Esophagus mucosa (tissue), 1 donor: Measurements from ENCODE around the gene POLR2J3. TPM values are rescaled to one million over a fixed set of nuclear protein-coding genes. Genes with fewer than 3 reads are reported as not detected.
"Not testable (repeated sequence)": the region's sequence is repeated elsewhere in the genome, so short reads cannot be mapped to it uniquely, and the experiment has no call there.

Experiments used
- ATAC-seq: fragments of 200-7000 bp; cut with Tn5 transposase; one replicate; pipeline ENCODE4 v1.9.1; 2020
- total RNA-seq: library from RNA; stranded (reverse); gene quantifications from one replicate; pipeline ENCODE4 v1.2.4, GENCODE V29; 2023
- donor health status: DM: yes; HTN: yes; CAD: no.

Gene POLR2J3
- total RNA-seq: 13.8 TPM

DNA sequence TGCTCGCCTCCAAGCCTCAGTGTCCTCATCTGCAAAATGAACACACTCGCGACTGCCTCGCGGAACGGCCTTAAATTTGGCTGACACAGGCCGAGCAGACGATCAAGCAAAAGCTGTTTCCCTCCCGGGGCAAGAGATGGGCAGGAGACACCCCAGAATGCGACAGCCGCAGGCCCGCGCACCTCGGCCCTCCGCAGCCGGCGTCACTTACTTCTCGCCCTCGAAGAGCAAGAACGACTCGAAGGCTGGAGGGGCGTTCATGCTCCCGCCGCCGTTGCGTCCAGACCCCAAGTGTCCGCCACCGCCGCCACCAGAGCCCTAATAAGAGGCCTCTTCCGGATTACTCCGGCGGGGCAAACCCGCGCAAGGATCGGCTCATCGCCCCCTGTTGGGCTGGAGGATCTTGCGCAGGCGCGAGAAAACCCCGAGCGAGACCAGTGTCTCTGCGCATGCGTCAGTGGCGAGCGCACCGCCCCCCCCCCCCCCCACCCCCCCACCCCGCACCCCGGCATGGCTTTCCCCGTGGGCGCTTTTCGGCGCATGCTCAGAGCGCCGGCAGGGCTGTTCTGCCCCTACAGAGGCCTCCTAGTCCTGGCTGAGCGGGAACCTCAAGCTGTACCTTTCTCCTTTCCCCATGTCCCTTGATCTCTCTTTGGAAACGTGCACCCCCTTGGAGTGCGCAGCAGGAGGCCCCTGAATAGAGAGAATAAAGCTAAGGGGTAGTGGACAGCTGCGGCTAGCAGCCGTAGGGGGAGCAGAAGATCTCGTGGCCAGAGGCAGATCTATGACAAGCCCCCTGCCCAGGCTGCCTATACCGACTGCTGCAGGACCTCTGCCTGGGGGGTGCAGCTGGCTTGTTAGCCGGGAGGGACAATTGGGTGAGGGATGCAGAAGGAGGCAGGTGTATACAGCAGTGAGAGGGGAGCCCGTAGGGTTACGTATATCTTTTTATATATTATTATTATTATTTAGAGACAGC lies at the start of gene POLR2J3:
TSS of gene POLR2J3 (minus strand) at position 323 of the 979 bp plus-strand sequence. CDS start at position 261, 62 bp downstream.
- peak; percentile 95 for ATAC-seq

- ATAC-seq: not testable (repeated sequence)
Measured at GRCh38 chr7:102618122-102618521, 45.7 kb upstream of the POLR2J3 start.

- ATAC-seq: peak; percentile 95
Measured at GRCh38 chr7:102616507-102617125, 44.2 kb upstream of the POLR2J3 start, which contains the start of gene RASA4. RASA4 (minus strand) TSS chr7:102616756; CDS start chr7:102616689, 67 bp downstream.

DNA sequence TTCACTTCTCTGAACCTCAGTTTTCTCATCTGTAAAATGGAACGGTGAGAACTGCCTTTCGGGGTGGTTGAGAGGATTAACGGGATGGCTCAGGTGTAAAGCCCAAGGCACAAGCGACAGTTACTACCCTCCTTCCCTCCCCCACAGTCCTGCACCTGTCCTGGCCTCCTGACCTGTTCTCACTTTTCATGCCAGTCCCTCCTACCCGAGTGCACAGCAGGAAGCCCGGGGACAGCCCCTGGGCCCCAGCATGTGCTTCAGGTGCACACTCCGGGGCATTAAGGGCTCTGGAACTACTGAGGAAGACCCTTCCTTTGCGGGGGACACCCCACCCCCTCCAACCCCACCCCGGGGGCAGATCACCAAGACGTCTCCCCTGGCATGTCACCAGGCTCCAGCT lies 43.5 kb upstream of the POLR2J3 start:
- ATAC-seq: peak; percentile 25

- ATAC-seq: not testable (repeated sequence)
Measured at GRCh38 chr7:102614873-102615272, 42.5 kb upstream of the POLR2J3 start.

DNA sequence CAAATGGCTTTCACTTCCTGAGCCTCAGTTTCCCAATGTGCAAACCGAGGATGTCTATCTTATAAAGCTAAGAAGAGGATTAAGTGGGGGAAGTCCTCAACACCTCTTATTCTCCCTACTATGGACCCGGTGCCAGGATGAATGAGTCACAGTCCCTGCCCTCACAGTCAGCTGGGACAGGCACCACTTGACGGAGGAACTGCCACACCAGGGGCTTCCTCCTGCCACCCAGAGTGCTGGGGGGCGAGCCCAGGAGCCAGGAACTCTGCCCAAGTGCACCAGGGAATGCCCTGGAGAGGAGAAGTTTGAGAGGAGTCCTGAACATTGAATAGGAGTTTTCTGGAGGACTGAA lies 41.9 kb upstream of the POLR2J3 start:
- peak; percentile 41 for ATAC-seq

GRCh38 chr7:102613575-102614345 lies 41.4 kb upstream of the POLR2J3 start:
- ATAC-seq: peak; percentile 11

DNA sequence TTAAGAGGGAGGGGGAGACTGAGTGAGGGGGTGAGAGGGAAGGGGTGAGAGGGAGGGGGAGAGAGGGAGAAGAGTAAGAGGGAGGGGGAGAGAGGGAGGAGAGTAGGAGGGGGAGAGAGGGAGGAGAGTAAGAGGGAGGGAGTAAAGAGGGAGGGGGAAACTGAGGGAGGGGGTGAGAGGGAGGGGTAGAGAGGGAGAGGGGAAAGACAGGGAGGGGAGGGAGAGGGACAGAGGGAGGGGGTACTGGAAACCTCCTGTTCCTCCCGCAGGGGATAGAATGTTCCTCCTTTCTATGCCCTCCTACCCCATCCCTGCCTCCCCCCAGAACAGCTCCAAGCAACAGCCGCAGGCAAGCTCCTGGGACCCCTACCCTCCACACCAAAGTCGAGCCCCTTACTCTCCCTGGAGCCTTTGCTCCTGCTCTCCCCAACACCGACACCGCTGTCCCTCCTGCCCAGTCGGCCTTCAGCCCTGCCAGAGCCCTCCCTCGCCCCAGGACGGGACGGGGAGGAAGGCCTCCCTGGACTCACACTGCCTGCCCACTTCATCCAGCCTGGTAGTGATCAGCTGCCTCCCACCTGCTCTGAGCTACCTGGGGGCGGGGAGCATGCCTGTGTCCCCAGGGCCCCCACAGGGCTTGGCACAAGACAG lies 39.4 kb upstream of the POLR2J3 start:
- not testable (repeated sequence) for ATAC-seq

GRCh38 chr7:102611013-102611674 lies 38.8 kb upstream of the POLR2J3 start:
- ATAC-seq: peak; percentile 2

DNA sequence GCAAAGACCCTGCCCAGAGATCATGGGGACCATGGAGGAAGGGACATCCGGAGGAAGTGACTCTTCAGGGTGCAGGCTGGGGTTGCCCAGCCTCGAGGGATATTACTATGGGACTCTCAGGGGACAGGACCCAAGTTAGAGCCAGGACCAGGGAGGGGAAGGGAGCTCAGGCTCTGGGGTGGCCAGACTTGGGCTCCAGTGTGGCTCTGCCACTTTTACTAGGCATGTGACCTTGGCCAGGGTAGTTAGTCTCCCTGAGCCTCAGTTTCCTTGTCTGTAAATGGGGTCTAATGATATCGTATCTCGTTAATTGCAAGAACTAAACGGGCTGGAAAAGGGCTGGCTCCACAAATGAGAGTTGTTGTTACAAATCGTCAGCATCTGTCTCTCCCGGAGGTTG lies 38.1 kb upstream of the POLR2J3 start:
- not testable (repeated sequence) for ATAC-seq

GRCh38 chr7:102609734-102610133 lies 37.4 kb upstream of the POLR2J3 start:
- ATAC-seq: not testable (repeated sequence)

DNA sequence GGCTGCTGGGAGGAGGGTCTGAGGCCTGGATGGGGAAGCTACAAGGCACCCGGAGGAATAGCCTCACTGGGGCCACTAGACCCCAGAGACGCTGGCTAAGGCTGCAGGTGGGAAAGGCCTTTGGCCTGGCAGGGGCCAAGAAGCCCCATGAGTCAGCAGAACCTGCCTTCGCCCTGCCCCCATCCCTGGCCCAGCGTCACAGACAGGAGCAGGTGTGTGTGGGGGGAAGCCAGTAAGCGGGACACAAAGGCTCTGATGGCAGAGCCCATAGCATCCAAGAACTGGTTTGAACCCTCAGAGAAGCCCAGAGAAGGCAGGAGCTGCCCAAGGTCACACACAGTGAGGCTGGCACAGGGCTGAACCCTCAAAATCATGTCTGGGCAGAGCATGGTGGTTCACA lies 34.5 kb upstream of the POLR2J3 start:
- ATAC-seq: not testable (repeated sequence)

DNA sequence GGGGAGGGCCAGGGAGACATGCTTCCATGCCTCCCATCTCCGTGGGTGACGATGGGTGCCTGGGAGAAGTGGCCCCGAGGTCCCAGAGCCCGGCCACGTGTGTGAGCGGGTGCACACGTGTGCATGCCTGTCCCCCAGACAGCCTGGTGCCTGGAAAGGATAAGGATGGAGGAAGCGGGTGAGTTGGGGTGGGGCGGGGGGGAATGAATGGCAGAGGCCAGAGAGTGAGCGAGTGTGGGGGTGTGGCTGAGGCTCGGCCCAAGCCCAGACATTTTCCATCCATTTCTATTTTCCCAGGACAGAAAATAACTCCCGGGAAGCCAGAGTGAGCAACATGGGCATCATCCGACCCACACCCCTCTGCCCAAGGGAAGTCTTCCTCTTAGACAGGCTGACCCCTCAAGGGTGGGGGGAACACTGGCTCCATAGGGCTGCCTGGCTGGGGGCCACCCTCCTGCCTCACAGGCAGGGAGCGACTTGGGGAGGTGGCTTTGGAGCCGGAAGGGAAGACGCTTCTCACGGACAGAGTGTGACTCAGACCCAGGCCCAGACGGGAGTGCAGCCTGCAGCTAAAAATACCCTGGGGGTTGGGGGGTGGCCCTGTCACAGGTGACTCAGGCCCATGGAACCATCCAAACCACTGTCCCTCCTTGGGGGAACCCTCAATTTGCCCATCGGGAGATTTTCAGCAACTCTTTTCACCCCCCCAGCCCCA lies 32.2 kb upstream of the POLR2J3 start:
- ATAC-seq: peak; percentile 81

DNA sequence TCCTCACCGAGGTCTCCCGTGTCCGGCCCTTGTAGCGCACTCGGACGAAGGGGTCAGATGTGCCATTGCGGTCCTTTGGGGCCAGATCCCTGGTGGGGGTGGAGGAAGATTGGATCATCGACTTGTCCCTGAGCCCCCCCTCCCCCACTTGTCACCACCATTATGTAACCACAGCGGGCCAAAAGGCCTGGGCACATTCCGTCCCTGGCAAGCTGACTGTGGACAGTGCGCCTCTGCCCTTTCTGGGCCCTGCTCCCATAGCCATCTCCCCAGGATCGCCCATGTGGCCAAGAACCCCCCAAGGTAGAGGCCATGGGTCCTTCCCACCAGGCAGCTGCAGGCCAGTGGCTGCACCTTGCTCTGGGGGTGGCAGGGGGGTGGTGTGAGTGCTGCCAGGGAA lies 29.9 kb upstream of the POLR2J3 start:
- not testable (repeated sequence) for ATAC-seq

GRCh38 chr7:102599699-102600098 lies 27.3 kb upstream of the POLR2J3 start:
- not testable (repeated sequence) for ATAC-seq

GRCh38 chr7:102596036-102596435 lies 23.7 kb upstream of the POLR2J3 start:
- not testable (repeated sequence) for ATAC-seq

- ATAC-seq: peak; percentile 55
Measured at GRCh38 chr7:102593637-102594334, 21.4 kb upstream of the POLR2J3 start.

GRCh38 chr7:102592477-102593019 lies 20.2 kb upstream of the POLR2J3 start:
- peak; percentile 75 for ATAC-seq

DNA sequence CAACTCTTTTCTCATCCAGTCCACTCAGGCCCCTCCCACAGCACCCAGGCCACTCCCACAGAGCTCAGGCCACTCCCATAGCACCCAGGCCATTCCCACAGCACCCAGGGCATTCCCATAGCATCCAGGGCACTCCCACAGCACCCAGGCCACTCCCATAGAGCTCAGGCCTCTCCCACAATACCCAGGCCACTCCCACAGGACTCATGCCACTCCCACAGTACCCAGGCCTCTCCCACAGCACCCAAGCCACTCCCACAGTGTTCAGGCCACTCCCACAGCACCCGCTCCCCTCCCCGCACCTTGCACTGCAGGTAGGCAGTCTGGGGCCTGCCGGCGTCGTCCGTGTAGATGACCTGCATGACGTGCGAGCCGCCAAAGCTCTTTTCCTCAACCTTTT lies 17.5 kb upstream of the POLR2J3 start:
- ATAC-seq: peak; percentile 81

GRCh38 chr7:102583495-102583894 lies 11.1 kb upstream of the POLR2J3 start:
- ATAC-seq: peak; percentile 71
